HCT116 (cell line): ENCODE data around the gene MAP4K4. TPM values are rescaled to one million over a fixed set of nuclear protein-coding genes. Genes with fewer than 3 reads are reported as not detected.

Experiments used
- ATAC-seq: fragments of 200-7000 bp; cut with Tn5 transposase; 2 replicates; pipeline ENCODE4 v1.9.1; 2020; ENCODE audit warnings: mild to moderate bottlenecking, moderate library complexity
- BruUV-seq: library from RNA; stranded (reverse); fragments of 400-500 nt; replicated peaks from 2 replicates; lab custom pipeline; 2021; lab: Mats Ljungman, UMichigan
- CTCF ChIA-PET: fragments of 300-600 bp; sonication (Branson Sonifier 250); formaldehyde crosslinking; loops from one replicate; lab custom pipeline; 2021; ENCODE audit warnings: antibody characterized with exemption; lab: Charles Lee
- POLR2A ChIA-PET: fragments of 300-600, 350-600 bp; sonication (Branson Sonifier 250); formaldehyde crosslinking; loops from one replicate; lab custom pipeline; 2021; ENCODE audit warnings: antibody characterized with exemption; lab: Charles Lee
- RAD21 ChIA-PET, 2 experiments: fragments of 300-600 bp; sonication (Branson Sonifier 250); formaldehyde crosslinking; loops; one replicate each; lab custom pipeline; 2023; ENCODE audit warnings: low total read pairs in 2 of 2; ENCODE audit not compliant: uncharacterized antibody in 2 of 2, unreplicated experiment in 2 of 2, low non-redundant PET in 1 of 2; lab: Charles Lee
- DNase-seq: peaks from one replicate; pipeline ENCODE4 v3.0.0-alpha.2; 2010; ENCODE audit warnings: low read depth, low spot score
- H2AFZ ChIP-seq: fragments of 200-600 bp; shearing (Covaris generic), sonication (generic); 2 replicates; pipeline ENCODE4 v1.6.1; 2017; ENCODE audit warnings: low read depth, mixed run types, mixed read lengths, antibody characterized with exemption, low read length; ENCODE audit not compliant: poor library complexity, severe bottlenecking
- H3K27ac ChIP-seq: 2 replicates; pipeline ENCODE4 v1.5.1; 2012; ENCODE audit warnings: low read depth, low read length
- H3K27me3 ChIP-seq: fragments of 200-600 bp; sonication (generic); 2 replicates; pipeline ENCODE4 v1.6.1; 2016; ENCODE audit warnings: mixed run types, low read length, mixed read lengths; ENCODE audit not compliant: insufficient read depth
- H3K36me3 ChIP-seq, 2 experiments: fragments of 200-500 bp in 1 of 2; fragments of 200-600 bp in 1 of 2; sonication (Bioruptor generic) in 1 of 2; sonication (generic) in 1 of 2; 2 replicates each; pipeline versions ENCODE4 v1.5.1 to v1.6.1; 2014 to 2016; ENCODE audit warnings: low read length in 2 of 2, inconsistent platforms in 1 of 2, mixed read lengths in 1 of 2, mixed run types in 1 of 2; ENCODE audit not compliant: insufficient read depth in 2 of 2, control insufficient read depth in 1 of 2
- H3K4me1 ChIP-seq, 2 experiments: fragments of 200-600 bp in 1 of 2; sonication (generic) in 1 of 2; 2 replicates each; pipeline versions ENCODE4 v1.5.1 to v1.6.1; 2012 to 2017; ENCODE audit warnings: low read length in 2 of 2, inconsistent platforms in 1 of 2, mild to moderate bottlenecking in 1 of 2, mixed read lengths in 1 of 2, mixed run types in 1 of 2, moderate library complexity in 1 of 2; ENCODE audit not compliant: insufficient read depth in 2 of 2, control insufficient read depth in 1 of 2
- H3K4me2 ChIP-seq: fragments of 200-600 bp; sonication (generic); 2 replicates; pipeline ENCODE4 v1.6.1; 2017; ENCODE audit warnings: mixed run types, low read length, mixed read lengths
- H3K4me3 ChIP-seq, 2 experiments: fragments of 200-600 bp in 1 of 2; sonication (generic) in 1 of 2; replicated peaks in 1 of 2; 2 replicates each; pipeline ENCODE4 v1.5.1; 2011 to 2016; ENCODE audit warnings: low read length in 2 of 2, control low read depth in 1 of 2, low read depth in 1 of 2, mild to moderate bottlenecking in 1 of 2, mixed read lengths in 1 of 2, mixed run types in 1 of 2
- H3K79me2 ChIP-seq: fragments of 200-600 bp; sonication (generic); 2 replicates; pipeline ENCODE4 v1.6.1; 2017; ENCODE audit warnings: mild to moderate bottlenecking, mixed run types, low read length, moderate library complexity, mixed read lengths; ENCODE audit not compliant: insufficient read depth
- H3K9ac ChIP-seq: fragments of 200-600 bp; sonication (generic); 2 replicates; pipeline ENCODE4 v1.6.1; 2016; ENCODE audit warnings: low read length, mixed read lengths
- H3K9me2 ChIP-seq: fragments of 200-600 bp; sonication (generic), shearing (Covaris generic); 2 replicates; pipeline ENCODE4 v1.6.1; 2017; ENCODE audit warnings: mixed run types, mild to moderate bottlenecking, moderate library complexity; ENCODE audit not compliant: insufficient read depth
- H3K9me3 ChIP-seq, 2 experiments: fragments of 200-500 bp in 1 of 2; fragments of 200-600 bp in 1 of 2; sonication (Bioruptor generic) in 1 of 2; sonication (generic) in 1 of 2; 2 replicates each; pipeline ENCODE4 v1.6.1; 2014 to 2017; ENCODE audit warnings: low read length in 2 of 2, mixed read lengths in 2 of 2, inconsistent platforms in 1 of 2, low read depth in 1 of 2, mild to moderate bottlenecking in 1 of 2, mixed run types in 1 of 2, moderate library complexity in 1 of 2; ENCODE audit not compliant: control insufficient read depth in 1 of 2, insufficient read depth in 1 of 2
- H4K20me1 ChIP-seq: fragments of 200-600 bp; sonication (generic), shearing (Covaris generic); 2 replicates; pipeline ENCODE4 v1.6.1; 2017; ENCODE audit warnings: mixed run types, mild to moderate bottlenecking, moderate library complexity; ENCODE audit not compliant: insufficient read depth
- CBX3 ChIP-seq: IDR thresholded peaks from 2 replicates; pipeline ENCODE4 v1.6.1; 2012; ENCODE audit warnings: low read depth
- CTCF ChIP-seq, 3 experiments: fragments of 200-600 bp in 1 of 3; sonication (generic) in 1 of 3; IDR thresholded peaks in 2 of 3; conservative IDR thresholded peaks in 1 of 3; 2 replicates each; pipeline ENCODE4 v1.5.1; 2012 to 2017; ENCODE audit warnings: low read depth in 2 of 3, low read length in 2 of 3, antibody characterized with exemption in 1 of 3, borderline replicate concordance in 1 of 3, control low read depth in 1 of 3, mild to moderate bottlenecking in 1 of 3, mixed read lengths in 1 of 3, mixed run types in 1 of 3, moderate library complexity in 1 of 3; ENCODE audit not compliant: insufficient read depth in 1 of 3
- EGR1 ChIP-seq: IDR thresholded peaks from 2 replicates; pipeline ENCODE4 v1.6.1; 2012; ENCODE audit warnings: low read depth
- ELF1 ChIP-seq: IDR thresholded peaks from 2 replicates; pipeline ENCODE4 v1.6.1; 2012; ENCODE audit warnings: low read depth, borderline replicate concordance
- EZH2phosphoT487 ChIP-seq: fragments of 200-600 bp; IDR thresholded peaks from 2 replicates; pipeline ENCODE4 v1.6.1; 2018; ENCODE audit warnings: antibody characterized with exemption, borderline replicate concordance
- FOSL1 ChIP-seq: IDR thresholded peaks from 2 replicates; pipeline ENCODE4 v1.6.1; 2012; ENCODE audit warnings: low read depth
- JUND ChIP-seq: IDR thresholded peaks from 2 replicates; pipeline ENCODE4 v1.6.1; 2012
- MAX ChIP-seq: IDR thresholded peaks from 2 replicates; pipeline ENCODE4 v1.6.1; 2012
- POLR2A ChIP-seq: IDR thresholded peaks from 2 replicates; pipeline ENCODE4 v1.7.0; 2011; ENCODE audit warnings: borderline replicate concordance; ENCODE audit not compliant: insufficient read depth, insufficient read length; ENCODE audit errors: extremely low read depth
- POLR2AphosphoS5 ChIP-seq: IDR thresholded peaks from 2 replicates; pipeline ENCODE4 v1.6.1; 2011; ENCODE audit warnings: mild to moderate bottlenecking, low read depth, low read length, moderate library complexity
- RAD21 ChIP-seq: IDR thresholded peaks from 2 replicates; pipeline ENCODE4 v1.6.1; 2012; ENCODE audit warnings: low read depth, mild to moderate bottlenecking
- SIN3A ChIP-seq: IDR thresholded peaks from 2 replicates; pipeline ENCODE4 v1.6.1; 2012; ENCODE audit warnings: low read depth
- SP1 ChIP-seq: IDR thresholded peaks from 2 replicates; pipeline ENCODE4 v1.6.1; 2012; ENCODE audit warnings: low read depth
- TCF7L2 ChIP-seq: IDR thresholded peaks from 2 replicates; pipeline ENCODE4 v1.7.0; 2011; ENCODE audit warnings: borderline replicate concordance, inconsistent platforms; ENCODE audit not compliant: insufficient read depth, insufficient read length; ENCODE audit errors: extremely low read depth
- YY1 ChIP-seq: IDR thresholded peaks from 2 replicates; pipeline ENCODE4 v1.6.1; 2011; ENCODE audit warnings: low read length, low read depth, moderate library complexity, mild to moderate bottlenecking; ENCODE audit not compliant: insufficient replicate concordance; ENCODE audit errors: extremely low read depth
- ZFX ChIP-seq: fragments of 450-650 bp; IDR thresholded peaks from 2 replicates; pipeline ENCODE4 v1.6.1; 2017
- ZNF274 ChIP-seq: fragments of 200-500 bp; sonication (Bioruptor generic); IDR thresholded peaks from 2 replicates; pipeline ENCODE4 v1.6.1; 2014; ENCODE audit warnings: mild to moderate bottlenecking, low read depth, low read length, inconsistent platforms
- intact Hi-C: fragments of 100-400 bp; cut with micrococcal nuclease; formaldehyde crosslinking; loops from 2 replicates; pipeline ENCODE4 v1.10.0; 2022
- total RNA-seq: library from RNA; stranded (reverse); gene quantifications from one replicate; pipeline ENCODE4 v1.2.1, GENCODE V29; 2021; ENCODE audit not compliant: unreplicated experiment
- TF ChIP-seq, protein P1 (sequence below): IDR thresholded peaks from 2 replicates; pipeline ENCODE4 v1.6.1; 2011; ENCODE audit warnings: mild to moderate bottlenecking, low read length, moderate library complexity; ENCODE audit not compliant: insufficient replicate concordance; ENCODE audit errors: extremely low read depth
- TF ChIP-seq, protein P2 (sequence below): IDR thresholded peaks from 2 replicates; pipeline ENCODE4 v1.6.1; 2012; ENCODE audit warnings: low read depth

The MAP4K4 gene
- total RNA-seq, 1 experiment from 2014 or later = 62.3 TPM

DNA sequence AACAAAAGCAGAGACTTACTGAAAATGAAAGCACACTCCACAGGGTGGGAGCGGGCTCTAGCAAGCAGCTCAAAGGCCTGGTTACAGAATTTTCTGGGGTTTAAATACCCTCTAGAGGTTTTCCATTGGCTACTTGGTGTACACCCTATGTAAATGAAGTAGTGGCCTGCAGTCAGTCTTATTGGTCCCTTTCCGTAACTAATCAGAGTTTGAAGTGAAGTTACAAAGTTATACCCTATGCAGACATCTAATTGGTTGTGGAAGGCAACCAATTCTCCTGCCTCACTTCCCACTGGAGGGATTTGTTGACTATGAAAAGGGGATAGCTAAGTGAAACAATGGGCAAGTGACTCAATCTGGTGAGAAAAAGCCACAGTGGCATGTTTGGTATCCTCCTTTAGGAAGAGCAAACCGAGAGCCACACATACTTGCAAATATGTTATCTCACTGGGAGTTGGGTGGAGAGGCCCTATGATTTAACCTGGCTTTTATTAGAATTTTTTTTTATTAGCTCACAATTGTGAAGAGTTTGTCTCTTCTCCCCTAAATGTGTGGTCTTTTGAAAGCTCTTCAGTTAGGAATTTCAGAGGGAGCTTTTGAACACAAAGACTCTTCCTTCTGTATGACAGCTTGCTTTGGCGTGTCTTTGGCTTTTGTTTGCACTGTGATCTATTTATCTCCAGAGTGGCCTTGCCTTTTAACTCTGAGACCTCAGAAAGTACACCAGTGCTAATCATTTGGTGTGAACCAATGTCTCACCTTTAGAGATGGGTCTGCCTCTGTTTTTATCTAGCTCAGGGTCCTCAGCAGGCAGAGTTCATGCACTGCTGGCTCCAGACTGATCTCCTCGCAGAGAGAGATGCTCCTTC lies 69.6 kb downstream of the MAP4K4 start:
- peaks cover 92% of the 10 kb centered on the region for H3K79me2 ChIP-seq
- RAD21 ChIA-PET = no interaction called here
- H4K20me1 ChIP-seq = no peaks in the 10 kb centered on the region; the same call in 1 of the 2 replicates
- 0 out of 2 replicates have a peak overlapping the region, but pooled peaks have one; percentile 7 for H3K4me2 ChIP-seq
- H3K9me2 ChIP-seq = no peaks in the 10 kb centered on the region
- H3K27me3 ChIP-seq = no peaks in the 10 kb centered on the region
- POLR2A ChIA-PET = no interaction called here
- no TSS peak for BruUV-seq
- ATAC-seq (peak; percentile 39), DNase-seq (no peak)
- H3K4me3 ChIP-seq = no peak overlapping the region
- no peak overlapping the region for H3K9ac ChIP-seq
- no peaks in the 10 kb centered on the region for H3K36me3 ChIP-seq
- no peaks in the 10 kb centered on the region for H3K9me3 ChIP-seq
- H3K4me1 ChIP-seq = peaks cover 3 to 36% of the 10 kb centered on the region in 2 experiments; a peak in 3 of 4 replicates
- TF ChIP-seq CBX3 (no peak), EGR1 (no peak), JUND (no peak), RAD21 (no peak), ZFX (no peak), CTCF (IDR thresholded peaks at IDR 0.05 in 2 of 3, conservative IDR thresholded peaks at IDR 0.05 in 1 of 3; ENCODE audit: borderline replicate concordance in 1 of 3, insufficient read depth in 1 of 3, low read depth in 2 of 3, low read length in 2 of 3) (no peak), ZNF274 (no peak), SIN3A (no peak), SP1 (no peak), TCF7L2 (no peak), POLR2AphosphoS5 (no peak), YY1 (no peak), EZH2phosphoT487 (no peak), FOSL1 (no peak), MAX (no peak), ELF1 (no peak), POLR2A (no peak)
- TF ChIP-seq, protein P1, sequence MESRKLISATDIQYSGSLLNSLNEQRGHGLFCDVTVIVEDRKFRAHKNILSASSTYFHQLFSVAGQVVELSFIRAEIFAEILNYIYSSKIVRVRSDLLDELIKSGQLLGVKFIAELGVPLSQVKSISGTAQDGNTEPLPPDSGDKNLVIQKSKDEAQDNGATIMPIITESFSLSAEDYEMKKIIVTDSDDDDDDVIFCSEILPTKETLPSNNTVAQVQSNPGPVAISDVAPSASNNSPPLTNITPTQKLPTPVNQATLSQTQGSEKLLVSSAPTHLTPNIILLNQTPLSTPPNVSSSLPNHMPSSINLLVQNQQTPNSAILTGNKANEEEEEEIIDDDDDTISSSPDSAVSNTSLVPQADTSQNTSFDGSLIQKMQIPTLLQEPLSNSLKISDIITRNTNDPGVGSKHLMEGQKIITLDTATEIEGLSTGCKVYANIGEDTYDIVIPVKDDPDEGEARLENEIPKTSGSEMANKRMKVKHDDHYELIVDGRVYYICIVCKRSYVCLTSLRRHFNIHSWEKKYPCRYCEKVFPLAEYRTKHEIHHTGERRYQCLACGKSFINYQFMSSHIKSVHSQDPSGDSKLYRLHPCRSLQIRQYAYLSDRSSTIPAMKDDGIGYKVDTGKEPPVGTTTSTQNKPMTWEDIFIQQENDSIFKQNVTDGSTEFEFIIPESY = no peak
- TF ChIP-seq, protein P2, sequence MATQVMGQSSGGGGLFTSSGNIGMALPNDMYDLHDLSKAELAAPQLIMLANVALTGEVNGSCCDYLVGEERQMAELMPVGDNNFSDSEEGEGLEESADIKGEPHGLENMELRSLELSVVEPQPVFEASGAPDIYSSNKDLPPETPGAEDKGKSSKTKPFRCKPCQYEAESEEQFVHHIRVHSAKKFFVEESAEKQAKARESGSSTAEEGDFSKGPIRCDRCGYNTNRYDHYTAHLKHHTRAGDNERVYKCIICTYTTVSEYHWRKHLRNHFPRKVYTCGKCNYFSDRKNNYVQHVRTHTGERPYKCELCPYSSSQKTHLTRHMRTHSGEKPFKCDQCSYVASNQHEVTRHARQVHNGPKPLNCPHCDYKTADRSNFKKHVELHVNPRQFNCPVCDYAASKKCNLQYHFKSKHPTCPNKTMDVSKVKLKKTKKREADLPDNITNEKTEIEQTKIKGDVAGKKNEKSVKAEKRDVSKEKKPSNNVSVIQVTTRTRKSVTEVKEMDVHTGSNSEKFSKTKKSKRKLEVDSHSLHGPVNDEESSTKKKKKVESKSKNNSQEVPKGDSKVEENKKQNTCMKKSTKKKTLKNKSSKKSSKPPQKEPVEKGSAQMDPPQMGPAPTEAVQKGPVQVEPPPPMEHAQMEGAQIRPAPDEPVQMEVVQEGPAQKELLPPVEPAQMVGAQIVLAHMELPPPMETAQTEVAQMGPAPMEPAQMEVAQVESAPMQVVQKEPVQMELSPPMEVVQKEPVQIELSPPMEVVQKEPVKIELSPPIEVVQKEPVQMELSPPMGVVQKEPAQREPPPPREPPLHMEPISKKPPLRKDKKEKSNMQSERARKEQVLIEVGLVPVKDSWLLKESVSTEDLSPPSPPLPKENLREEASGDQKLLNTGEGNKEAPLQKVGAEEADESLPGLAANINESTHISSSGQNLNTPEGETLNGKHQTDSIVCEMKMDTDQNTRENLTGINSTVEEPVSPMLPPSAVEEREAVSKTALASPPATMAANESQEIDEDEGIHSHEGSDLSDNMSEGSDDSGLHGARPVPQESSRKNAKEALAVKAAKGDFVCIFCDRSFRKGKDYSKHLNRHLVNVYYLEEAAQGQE = no peak
- H2AFZ ChIP-seq = no peak overlapping the region
- H3K27ac ChIP-seq = no peak overlapping the region
- intact Hi-C loops = no loop called here
- CTCF ChIA-PET = interaction anchor here (1.3 to 1.8 kb wide), 2 partner anchors 57 to 65 kb away, joined by 3 to 9 read pairs; no protein-coding TSS in a partner anchor
